Measurements from ENCODE around the gene MIER2.
"Not testable (repeated sequence)": the region's sequence is repeated elsewhere in the genome, so short reads cannot be mapped to it uniquely, and the experiment has no call there.

MIER2 gene

GRCh38 chr19:281156-281853, 63.3 kb downstream of the MIER2 start:
- no peak for DNase-seq

- DNase-seq: no peak
Observed at GRCh38 chr19:280541-281009, 64.0 kb downstream of the MIER2 start.

- DNase-seq: no peak
Observed at GRCh38 chr19:279656-280055, 64.9 kb downstream of the MIER2 start.

GRCh38 chr19:279231-279630, 65.4 kb downstream of the MIER2 start:
- no peak for DNase-seq

- no peak for DNase-seq
Observed at GRCh38 chr19:277581-278165, 66.9 kb downstream of the MIER2 start.

GRCh38 chr19:277131-277530, 67.5 kb downstream of the MIER2 start:
- DNase-seq: no peak

GRCh38 chr19:275958-276646, 68.5 kb downstream of the MIER2 start:
- DNase-seq: no peak

GRCh38 chr19:275000-275399, 69.6 kb downstream of the MIER2 start:
- no peak for DNase-seq

- DNase-seq: no peak
Observed at GRCh38 chr19:273393-273792, 71.2 kb downstream of the MIER2 start.

- no peak for DNase-seq
Observed at GRCh38 chr19:271856-272255, 72.7 kb downstream of the MIER2 start.

GRCh38 chr19:270766-271318, 73.8 kb downstream of the MIER2 start:
- DNase-seq: not testable (repeated sequence)

GRCh38 chr19:269241-269640, 75.4 kb downstream of the MIER2 start:
- no peak for DNase-seq

- DNase-seq: no peak
Observed at GRCh38 chr19:262125-262524, 82.5 kb downstream of the MIER2 start.

GRCh38 chr19:256804-257203, 87.8 kb downstream of the MIER2 start:
- not testable (repeated sequence) for DNase-seq
